Superior temporal gyrus (tissue), 1 donor: ENCODE results near the gene TTBK2.
"Not testable (repeated sequence)": the region's sequence is repeated elsewhere in the genome, so short reads cannot be mapped to it uniquely, and the experiment has no call there.

Experiments
- DNase-seq: peaks from one replicate; pipeline ENCODE4 v3.0.0-alpha.2; 2016; ENCODE audit errors: extremely low spot score

TTBK2 gene

DNA sequence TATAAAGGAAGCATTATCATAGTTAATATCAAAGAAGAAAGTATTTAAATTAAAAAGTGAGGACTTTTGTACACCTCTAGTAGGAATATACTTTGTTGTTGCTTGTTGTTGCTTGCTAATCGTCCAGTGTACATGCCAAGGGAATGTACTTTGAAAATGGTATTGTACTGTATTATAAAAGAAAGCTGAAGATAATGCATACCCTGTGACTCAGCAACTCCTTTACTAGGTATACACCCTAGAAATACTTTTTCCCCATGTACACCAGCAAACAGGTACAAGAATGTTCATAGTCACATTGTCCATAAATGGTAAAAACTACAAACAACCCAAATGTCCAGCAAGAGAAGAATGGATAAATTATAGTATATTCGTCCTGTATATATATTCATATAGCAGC is 12.0 kb downstream of the TTBK2 start:
- no peak for DNase-seq

DNA sequence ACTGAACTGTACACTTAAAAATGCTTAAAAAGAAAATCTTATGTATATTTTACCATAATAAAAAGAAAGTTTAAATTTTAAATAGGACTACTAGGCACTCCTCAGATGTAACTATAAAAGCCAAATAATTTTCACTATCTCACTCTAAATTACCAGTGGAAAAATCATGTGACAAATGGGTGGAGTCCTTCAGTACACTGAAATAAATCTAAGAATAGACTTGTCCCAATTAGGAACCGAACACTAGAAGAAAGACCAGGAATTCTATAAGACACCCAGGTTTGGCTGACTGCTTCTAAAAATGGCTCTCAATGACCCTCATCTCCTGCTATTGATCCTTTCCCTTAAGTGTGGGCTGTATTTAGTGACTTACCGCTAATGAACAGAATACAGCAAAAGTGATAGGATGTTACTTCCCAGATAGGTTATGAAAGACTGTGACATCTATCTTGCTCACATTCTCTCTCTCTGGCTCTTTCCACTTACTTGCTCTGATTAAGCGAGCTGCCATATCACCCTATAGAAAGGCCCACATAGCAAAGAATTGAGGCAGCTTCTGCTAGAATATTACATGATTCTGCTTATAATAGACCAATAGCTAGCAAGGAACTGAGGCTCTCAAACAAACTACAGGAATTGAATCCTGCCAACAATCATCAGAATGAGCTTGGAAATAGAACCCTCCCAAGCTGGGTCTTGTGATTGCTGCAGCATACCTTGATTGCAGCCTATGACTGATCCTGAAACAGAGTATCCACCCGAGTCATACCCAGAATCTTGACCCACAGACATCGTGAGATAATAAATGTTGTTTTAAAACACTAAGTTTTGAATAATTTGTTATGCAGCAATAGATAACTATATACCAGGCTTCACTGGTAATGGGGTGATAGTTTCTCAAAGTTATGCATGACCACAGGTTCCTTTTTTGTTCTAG is 16.9 kb downstream of the TTBK2 start:
- no peak for DNase-seq

DNA sequence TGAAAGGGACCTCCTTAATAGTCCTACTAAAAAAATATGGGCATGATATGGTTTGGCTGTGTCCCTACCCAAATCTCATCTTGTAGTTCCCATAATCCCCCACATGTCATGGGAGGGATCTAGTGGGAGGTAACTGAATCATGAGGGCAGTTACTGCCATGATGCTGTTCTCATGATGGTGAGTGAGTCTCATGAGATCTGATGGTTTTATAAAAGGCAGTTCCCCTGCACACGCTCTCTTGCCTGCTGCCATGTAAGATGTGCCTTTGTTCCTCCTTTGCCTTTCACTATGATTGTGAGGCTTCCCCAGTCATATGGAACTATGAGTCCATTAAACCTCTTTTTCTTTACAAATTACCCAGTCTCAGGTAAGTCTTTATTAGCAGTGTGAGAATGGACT is 26.7 kb downstream of the TTBK2 start:
- not testable (repeated sequence) for DNase-seq

DNA sequence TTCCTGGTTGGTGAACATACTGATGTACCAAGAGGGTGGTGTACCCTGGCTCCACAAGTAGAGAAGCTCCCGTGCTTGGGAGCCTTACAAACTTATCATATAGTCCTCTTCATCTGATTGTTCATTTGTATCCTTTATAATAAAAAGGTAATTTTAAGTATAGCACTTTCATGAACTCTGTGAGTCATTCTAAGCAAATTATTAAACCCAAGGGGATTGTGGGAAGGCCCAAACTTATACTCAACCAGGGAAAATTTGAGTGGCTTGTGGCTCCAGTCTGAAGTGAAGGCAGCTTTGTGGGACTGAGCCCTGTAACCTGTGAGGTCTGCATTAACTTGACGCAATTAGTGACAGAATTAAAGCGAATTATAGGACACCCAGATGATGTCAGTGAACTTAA is 29.0 kb downstream of the TTBK2 start:
- DNase-seq, result no peak

GRCh38 chr15:42890161-42890913 is 30.2 kb downstream of the TTBK2 start:
- no peak for DNase-seq

DNA sequence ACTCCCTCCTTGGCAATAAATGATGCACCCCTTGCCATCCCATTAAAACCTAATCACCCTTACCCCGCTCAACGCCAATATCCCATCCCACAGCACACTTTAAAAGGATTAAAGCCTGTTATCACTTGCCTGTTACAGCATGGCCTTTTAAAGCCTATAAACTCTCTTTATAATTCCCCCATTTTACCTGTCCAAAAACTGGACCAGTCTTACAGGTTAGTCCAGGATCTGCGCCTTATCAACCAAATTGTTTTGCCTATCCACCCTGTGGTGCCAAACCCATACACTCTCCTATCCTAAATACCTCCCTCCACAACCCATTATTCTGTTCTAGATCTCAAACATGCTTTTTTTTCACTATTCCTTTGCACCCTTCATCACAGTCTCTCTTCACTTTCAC is 33.2 kb downstream of the TTBK2 start:
- DNase-seq, result not testable (repeated sequence)

GRCh38 chr15:42880121-42880520 is 40.5 kb downstream of the TTBK2 start:
- no peak for DNase-seq

DNA sequence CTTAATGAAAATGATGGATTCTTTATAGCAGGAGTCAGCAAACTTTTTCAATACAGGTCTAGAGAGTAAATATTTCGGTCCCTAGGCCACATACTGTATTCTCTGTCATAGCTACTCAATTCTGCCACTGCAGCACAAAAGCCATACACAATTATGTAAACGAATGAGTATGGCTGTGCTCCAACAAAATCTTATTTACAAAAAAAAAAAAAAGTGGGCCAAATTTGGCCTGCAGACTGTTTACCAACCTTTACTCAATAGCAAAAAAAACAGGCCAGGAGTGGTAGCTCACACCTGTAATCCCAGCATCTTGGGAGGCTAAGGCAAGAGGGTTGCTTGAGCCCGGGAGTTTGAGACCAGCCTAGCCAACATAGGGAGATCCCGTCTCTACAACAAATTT is 41.1 kb downstream of the TTBK2 start:
- DNase-seq, result no peak

DNA sequence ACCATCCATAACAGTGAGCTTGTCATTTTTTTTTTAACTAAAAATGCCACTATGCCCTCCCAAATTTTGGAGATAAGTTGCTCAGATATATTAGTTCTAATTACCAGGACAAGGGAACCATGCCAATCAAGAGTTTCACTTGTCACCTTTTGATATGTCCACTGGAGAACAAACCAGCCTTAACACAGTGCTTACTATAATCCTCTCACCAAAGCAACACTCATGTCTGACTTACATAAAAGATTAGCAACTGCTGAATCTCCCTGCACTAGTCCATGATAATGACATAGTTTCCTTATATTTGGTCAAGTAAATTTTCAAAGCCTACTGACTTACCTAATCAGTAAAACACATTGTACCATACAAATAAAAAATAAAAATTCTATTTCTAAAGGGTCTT is 44.4 kb downstream of the TTBK2 start:
- DNase-seq, result no peak

GRCh38 chr15:42868683-42869082 is 51.9 kb downstream of the TTBK2 start:
- no peak for DNase-seq

GRCh38 chr15:42863572-42864239 is 56.9 kb downstream of the TTBK2 start:
- no peak for DNase-seq

GRCh38 chr15:42858999-42859789 is 61.4 kb downstream of the TTBK2 start:
- no peak for DNase-seq

DNA sequence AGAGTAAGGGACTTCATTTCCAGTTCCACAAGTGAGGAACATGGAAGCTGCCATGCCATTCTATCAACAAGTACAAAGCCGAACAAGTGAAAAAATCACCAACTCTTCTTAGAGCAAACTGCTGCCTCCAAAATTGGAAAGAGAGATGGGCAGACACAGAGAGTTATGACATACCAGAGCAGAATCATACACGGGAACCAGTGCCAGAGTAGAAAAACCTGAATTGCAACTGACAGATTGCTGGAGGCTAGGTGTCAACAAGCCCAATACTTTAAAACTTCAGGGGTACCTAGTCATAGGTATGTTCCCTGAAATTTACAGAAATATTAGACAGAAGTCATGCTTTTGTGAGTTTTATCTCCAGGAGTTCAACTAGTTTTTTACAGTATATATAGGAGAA is 62.0 kb downstream of the TTBK2 start:
- DNase-seq, result no peak

DNA sequence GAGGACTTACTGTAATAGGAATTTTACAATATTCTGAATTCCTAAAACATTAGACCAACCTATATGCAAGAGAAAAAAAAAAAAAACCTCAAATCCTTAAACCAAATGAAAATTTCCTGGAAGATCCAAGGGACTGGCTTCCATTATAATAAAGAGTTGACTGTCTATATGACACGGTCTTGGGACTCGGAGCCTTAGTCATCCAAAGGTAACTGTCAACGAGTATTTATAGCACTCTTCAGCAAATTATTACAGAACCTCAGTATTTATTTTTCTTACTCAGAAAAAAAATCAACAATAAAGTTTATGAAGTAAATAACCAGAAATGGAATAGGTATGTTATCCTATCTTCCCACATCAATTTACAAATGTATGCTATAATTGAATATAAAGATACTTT is 66.0 kb downstream of the TTBK2 start:
- DNase-seq, result no peak

DNA sequence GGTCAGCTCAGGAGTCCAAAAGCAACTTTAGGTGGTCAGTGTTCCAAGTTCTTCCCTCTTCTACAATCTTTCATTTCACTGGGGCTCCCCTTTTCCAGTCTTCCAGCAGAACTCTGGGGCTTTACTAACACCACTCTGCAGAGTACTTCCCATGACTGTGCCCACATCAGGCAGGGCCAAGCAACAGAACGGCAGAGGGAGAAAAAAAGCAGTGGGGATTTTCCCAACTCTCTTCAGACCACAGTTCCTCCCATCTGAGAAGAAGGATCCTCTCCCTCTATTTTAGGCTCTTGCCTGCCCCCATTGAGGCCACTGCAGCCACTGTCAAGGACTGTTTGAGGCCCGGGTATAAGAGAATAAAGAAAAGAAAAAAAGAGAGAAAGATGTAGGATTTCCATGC is 70.7 kb downstream of the TTBK2 start:
- no peak for DNase-seq

GRCh38 chr15:42848846-42849245 is 71.7 kb downstream of the TTBK2 start:
- DNase-seq, result no peak

DNA sequence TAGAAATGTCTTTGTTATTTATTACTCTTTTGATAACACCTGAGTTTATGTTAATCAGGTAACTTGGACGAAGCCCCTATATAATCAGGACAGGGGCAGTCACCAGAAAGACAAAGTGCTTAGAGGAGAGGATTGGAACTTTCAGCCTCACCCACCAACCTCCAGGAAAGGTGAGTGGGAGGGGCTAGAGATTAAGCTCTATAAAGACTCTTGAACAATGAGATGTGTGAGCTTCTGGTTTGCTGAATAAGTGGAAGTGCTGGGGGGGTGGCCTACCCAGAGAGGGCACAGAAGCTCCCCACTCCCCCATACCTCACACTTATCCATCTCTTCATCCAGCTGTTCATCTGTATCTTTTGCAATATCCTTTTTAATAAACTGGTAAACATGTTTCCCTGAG is 73.9 kb downstream of the TTBK2 start:
- DNase-seq, result no peak

GRCh38 chr15:42845581-42845980 is 75.0 kb downstream of the TTBK2 start:
- no peak for DNase-seq

DNA sequence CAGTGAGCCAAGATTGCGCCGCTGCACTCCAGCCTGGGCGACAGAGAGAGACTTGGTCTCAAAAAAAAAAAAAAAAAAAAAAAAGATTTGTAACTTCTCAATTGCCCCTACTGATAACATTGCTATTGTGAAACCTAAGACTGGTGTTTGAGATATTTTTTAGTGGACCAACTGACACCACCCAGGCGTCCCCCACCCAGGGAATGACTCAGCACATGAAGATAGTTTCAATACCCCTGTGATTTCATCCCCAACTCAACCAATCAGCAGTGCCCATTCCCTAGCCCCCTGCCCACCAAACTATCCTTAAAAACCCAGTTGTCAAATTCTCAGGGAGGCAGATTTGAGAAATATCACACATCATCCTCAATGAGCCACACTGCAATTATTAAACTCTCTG is 76.9 kb downstream of the TTBK2 start:
- no peak for DNase-seq

DNA sequence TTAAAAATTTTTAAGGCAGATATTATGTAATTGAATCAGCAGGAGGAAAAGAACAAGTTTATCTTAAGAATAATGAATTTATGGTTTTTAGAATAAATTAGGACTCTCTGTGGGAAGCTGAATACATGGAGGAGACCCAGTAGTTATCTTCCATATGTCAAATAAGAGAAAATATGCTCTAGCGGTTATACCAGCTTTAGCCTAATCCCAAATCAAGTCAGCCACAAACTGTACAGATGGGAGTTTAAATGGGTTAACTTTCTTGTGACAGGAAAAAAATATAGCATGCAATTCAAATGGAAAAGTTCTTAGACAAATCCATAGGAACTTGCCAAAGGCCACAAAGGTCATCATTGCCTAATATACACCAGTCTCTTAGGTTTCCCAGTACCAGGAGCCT is 84.3 kb downstream of the TTBK2 start:
- DNase-seq, result peak; percentile 15

DNA sequence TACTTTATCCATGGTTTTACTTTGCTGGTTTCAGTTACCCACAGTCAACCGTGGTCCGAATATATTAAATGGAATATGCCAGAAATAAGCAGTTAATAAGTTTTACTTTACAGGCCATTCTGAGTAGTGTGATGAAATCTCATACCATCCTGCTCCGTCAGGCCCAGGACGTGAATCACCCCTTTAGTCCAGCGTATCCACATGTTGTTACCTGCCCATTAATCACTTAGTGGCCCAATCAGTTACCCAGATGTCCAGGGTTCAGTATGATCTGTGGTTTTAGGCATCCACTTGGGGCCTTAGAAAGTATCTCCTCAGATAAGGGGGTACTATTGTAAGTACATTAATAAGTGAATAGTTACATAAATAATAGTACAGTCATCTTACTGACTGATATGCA is 88.0 kb downstream of the TTBK2 start:
- no peak for DNase-seq
